Lower leg skin (tissue), 3 donors: ENCODE measurements around the gene CEP170B.

ENCODE experiments used
- CTCF ChIP-seq, 3 donors: fragments of 450-650 bp; IDR thresholded peaks; one replicate each; pipeline ENCODE4 v1.5.1; 2016; ENCODE audit warnings: antibody characterized with exemption in 3 of 3, mild to moderate bottlenecking in 3 of 3, moderate library complexity in 2 of 3
- POLR2A ChIP-seq, 2 donors: fragments of 450-650 bp; IDR thresholded peaks; one replicate each; pipeline ENCODE4 v1.6.1; 2016 to 2017; ENCODE audit warnings: antibody characterized with exemption in 2 of 2, mild to moderate bottlenecking in 1 of 2, moderate library complexity in 1 of 2

- TF ChIP-seq CTCF (IDR thresholded peaks at IDR 0.05) (no peak), POLR2A (IDR thresholded peaks at IDR 0.05) (no peak)
Measured at GRCh38 chr14:104845834-104846441, 19.1 kb upstream of the CEP170B start.
